ENCODE measurements around the gene TOMM20. TPM values are rescaled to one million over a fixed set of nuclear protein-coding genes. Genes with fewer than 3 reads are reported as not detected.

The TOMM20 gene
- total and polyA plus RNA-seq, 9 of the 15 experiments (the other 6 are each of a cell fraction or from before 2014, with no cell fraction given) = 70.6 to 334 (median 159) TPM

DNA sequence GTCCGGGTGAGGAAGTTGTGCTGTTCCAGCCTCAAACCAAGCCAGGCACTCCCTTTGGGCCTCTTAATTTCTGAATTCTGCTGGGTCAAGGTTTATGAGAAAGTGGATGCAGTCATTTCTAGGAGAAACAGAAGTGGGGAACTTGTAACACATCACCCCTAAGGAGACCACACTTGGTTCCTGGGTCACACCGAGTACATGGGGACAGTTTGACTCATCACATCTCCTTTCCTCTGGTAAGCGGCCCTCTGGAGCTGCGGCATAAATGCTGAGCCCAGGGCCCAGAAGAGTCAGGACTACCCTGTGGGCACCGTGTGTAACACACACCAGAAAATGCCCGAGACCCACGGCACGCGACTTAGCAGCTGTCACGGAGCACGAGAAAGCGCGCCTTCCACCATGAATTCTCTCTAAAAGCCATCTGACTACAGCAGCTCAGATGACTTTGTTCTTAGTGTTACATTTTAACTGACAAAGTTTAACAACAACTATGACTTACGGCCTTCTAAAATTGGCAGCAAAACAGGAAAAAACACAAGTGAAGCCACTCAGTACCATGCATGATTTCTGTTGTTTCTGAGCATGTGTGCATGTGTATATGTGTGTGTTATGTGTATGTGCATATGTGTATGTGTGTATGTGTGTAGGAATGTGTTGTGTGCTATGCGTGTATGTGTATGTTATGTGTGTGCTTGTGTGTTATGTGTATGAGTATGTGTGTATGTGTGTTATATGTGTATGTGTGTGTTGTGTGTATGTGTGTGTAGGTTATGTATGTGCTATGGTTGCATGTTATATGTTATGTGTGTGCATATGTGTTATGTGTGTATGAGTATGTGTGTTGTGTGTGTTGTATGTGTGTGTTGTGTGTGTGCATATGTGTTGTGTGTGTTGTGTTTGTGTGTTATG is 50.8 kb downstream of the TOMM20 start (continued):
- TF ChIP-seq, protein P1, sequence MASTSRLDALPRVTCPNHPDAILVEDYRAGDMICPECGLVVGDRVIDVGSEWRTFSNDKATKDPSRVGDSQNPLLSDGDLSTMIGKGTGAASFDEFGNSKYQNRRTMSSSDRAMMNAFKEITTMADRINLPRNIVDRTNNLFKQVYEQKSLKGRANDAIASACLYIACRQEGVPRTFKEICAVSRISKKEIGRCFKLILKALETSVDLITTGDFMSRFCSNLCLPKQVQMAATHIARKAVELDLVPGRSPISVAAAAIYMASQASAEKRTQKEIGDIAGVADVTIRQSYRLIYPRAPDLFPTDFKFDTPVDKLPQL (IDR thresholded peaks at IDR 0.05; ENCODE audit: extremely low read depth, insufficient read length) = no peak
- TF ChIP-seq MAFK (IDR thresholded peaks at IDR 0.05; ENCODE audit: low read length) (no peak), NFYB (IDR thresholded peaks at IDR 0.05; ENCODE audit: extremely low read depth, insufficient read length) (no peak), NEUROD1 (IDR thresholded peaks at IDR 0.05; ENCODE audit: borderline replicate concordance, low read depth, low read length, partially characterized antibody) (no peak), NFIX (CRISPR knock-in tag; IDR thresholded peaks at IDR 0.05; ENCODE audit: low read depth) (no peak), ZSCAN29 (IDR thresholded peaks at IDR 0.05) (peak; percentile 15; the same call in 1 of the 2 replicates), CBFA2T2 (conservative IDR thresholded peaks at IDR 0.05) (no peak), MAFF (IDR thresholded peaks at IDR 0.05; ENCODE audit: low read length) (no peak), DDX20 (tag; IDR thresholded peaks at IDR 0.05; ENCODE audit: low read depth) (no peak), MYBL2 (IDR thresholded peaks at IDR 0.05; ENCODE audit: low read depth) (peak; percentile 77; the same call in 1 of the 2 replicates), MYBL2 (CRISPR knock-in tag; IDR thresholded peaks at IDR 0.05; ENCODE audit: borderline replicate concordance) (no peak), PURB (CRISPR knock-in tag; IDR thresholded peaks at IDR 0.05; ENCODE audit: low read depth) (no peak)
- TF ChIP-seq, protein P2, sequence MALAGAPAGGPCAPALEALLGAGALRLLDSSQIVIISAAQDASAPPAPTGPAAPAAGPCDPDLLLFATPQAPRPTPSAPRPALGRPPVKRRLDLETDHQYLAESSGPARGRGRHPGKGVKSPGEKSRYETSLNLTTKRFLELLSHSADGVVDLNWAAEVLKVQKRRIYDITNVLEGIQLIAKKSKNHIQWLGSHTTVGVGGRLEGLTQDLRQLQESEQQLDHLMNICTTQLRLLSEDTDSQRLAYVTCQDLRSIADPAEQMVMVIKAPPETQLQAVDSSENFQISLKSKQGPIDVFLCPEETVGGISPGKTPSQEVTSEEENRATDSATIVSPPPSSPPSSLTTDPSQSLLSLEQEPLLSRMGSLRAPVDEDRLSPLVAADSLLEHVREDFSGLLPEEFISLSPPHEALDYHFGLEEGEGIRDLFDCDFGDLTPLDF (CRISPR knock-in tag; IDR thresholded peaks at IDR 0.05) = no peak
- TF ChIP-seq, protein P3, sequence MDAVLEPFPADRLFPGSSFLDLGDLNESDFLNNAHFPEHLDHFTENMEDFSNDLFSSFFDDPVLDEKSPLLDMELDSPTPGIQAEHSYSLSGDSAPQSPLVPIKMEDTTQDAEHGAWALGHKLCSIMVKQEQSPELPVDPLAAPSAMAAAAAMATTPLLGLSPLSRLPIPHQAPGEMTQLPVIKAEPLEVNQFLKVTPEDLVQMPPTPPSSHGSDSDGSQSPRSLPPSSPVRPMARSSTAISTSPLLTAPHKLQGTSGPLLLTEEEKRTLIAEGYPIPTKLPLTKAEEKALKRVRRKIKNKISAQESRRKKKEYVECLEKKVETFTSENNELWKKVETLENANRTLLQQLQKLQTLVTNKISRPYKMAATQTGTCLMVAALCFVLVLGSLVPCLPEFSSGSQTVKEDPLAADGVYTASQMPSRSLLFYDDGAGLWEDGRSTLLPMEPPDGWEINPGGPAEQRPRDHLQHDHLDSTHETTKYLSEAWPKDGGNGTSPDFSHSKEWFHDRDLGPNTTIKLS (IDR thresholded peaks at IDR 0.05; ENCODE audit: borderline replicate concordance, low read depth) = no peak
- TF ChIP-seq, protein P4, sequence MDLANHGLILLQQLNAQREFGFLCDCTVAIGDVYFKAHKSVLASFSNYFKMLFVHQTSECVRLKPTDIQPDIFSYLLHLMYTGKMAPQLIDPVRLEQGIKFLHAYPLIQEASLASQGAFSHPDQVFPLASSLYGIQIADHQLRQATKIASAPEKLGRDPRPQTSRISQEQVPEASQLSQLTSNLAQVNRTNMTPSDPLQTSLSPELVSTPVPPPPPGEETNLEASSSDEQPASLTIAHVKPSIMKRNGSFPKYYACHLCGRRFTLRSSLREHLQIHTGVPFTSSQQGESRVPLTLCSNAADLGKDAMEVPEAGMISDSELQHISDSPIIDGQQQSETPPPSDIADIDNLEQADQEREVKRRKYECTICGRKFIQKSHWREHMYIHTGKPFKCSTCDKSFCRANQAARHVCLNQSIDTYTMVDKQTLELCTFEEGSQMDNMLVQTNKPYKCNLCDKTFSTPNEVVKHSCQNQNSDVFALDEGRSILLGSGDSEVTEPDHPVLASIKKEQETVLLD (IDR thresholded peaks at IDR 0.05) = peak; percentile 71; the same call in 1 of the 2 replicates
- TF ChIP-seq, protein P5, sequence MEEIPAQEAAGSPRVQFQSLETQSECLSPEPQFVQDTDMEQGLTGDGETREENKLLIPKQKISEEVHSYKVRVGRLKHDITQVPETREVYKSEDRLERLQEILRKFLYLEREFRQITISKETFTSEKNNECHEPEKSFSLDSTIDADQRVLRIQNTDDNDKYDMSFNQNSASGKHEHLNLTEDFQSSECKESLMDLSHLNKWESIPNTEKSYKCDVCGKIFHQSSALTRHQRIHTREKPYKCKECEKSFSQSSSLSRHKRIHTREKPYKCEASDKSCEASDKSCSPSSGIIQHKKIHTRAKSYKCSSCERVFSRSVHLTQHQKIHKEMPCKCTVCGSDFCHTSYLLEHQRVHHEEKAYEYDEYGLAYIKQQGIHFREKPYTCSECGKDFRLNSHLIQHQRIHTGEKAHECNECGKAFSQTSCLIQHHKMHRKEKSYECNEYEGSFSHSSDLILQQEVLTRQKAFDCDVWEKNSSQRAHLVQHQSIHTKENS (CRISPR knock-in tag; IDR thresholded peaks at IDR 0.05) = no peak
- TF ChIP-seq, protein P6, sequence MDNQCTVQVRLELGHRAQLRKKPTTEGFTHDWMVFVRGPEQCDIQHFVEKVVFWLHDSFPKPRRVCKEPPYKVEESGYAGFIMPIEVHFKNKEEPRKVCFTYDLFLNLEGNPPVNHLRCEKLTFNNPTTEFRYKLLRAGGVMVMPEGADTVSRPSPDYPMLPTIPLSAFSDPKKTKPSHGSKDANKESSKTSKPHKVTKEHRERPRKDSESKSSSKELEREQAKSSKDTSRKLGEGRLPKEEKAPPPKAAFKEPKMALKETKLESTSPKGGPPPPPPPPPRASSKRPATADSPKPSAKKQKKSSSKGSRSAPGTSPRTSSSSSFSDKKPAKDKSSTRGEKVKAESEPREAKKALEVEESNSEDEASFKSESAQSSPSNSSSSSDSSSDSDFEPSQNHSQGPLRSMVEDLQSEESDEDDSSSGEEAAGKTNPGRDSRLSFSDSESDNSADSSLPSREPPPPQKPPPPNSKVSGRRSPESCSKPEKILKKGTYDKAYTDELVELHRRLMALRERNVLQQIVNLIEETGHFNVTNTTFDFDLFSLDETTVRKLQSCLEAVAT (IDR thresholded peaks at IDR 0.05) = peak; percentile 82 to 93
